IMR-90 (cell line): ENCODE data around the gene OGG1. TPM values are rescaled to one million over a fixed set of nuclear protein-coding genes. Genes with fewer than 3 reads are reported as not detected.

ENCODE experiments used
- polyA plus RNA-seq, 3 experiments: library from polyadenylated mRNA; depleted of rRNA; stranded (reverse); fragments of >200 nt; gene quantifications; 2 replicates each; pipeline ENCODE4 v1.2.3, GENCODE V29; 2012; ENCODE audit warnings: low replicate concordance in 1 of 3
- total RNA-seq: library from RNA; depleted of rRNA; stranded (reverse); fragments of >200 nt; gene quantifications from 2 replicates; pipeline ENCODE4 v1.2.3, GENCODE V29; 2012; rRNA removed

OGG1 gene
- total and polyA plus RNA-seq, 2 of the 4 experiments (the other 2 are of a cell fraction) = 14.9 to 25.6 TPM

Other genes starting within 250 kb of the OGG1 start
- gene LHFPL4, start 196.1 kb upstream of the OGG1 start, total RNA-seq = not detected in 2 replicates
- not detected in 2 replicates for gene LHFPL4, start 196.1 kb upstream of the OGG1 start, polyA plus RNA-seq (2012; rRNA removed)
- 38.3 and 41.4 TPM in 2 replicates for gene MTMR14, start 100.4 kb upstream of the OGG1 start, total RNA-seq
- gene MTMR14, start 100.4 kb upstream of the OGG1 start, polyA plus RNA-seq (2012; rRNA removed) = 22.3 and 22.7 TPM in 2 replicates
- not detected in 2 replicates for gene CPNE9, start 46.1 kb upstream of the OGG1 start, total RNA-seq
- not detected in 2 replicates for gene CPNE9, start 46.1 kb upstream of the OGG1 start, polyA plus RNA-seq (2012; rRNA removed)
- 15.6 and 16.4 TPM in 2 replicates for gene BRPF1, start 18.2 kb upstream of the OGG1 start, total RNA-seq
- gene BRPF1, start 18.2 kb upstream of the OGG1 start, polyA plus RNA-seq (2012; rRNA removed) = 13.6 and 15.1 TPM in 2 replicates
- 28.9 and 33.3 TPM in 2 replicates for gene CAMK1, start 20.0 kb downstream of the OGG1 start, total RNA-seq
- 36.4 and 41.2 TPM in 2 replicates for gene CAMK1, start 20.0 kb downstream of the OGG1 start, polyA plus RNA-seq (2012; rRNA removed)
- gene TADA3, start 42.5 kb downstream of the OGG1 start, total RNA-seq = 69.7 and 83.0 TPM in 2 replicates
- gene TADA3, start 42.5 kb downstream of the OGG1 start, polyA plus RNA-seq (2012; rRNA removed) = 68.0 and 69.7 TPM in 2 replicates
- 383 and 405 TPM in 2 replicates for gene ARPC4, start 43.1 kb downstream of the OGG1 start, total RNA-seq
- gene ARPC4, start 43.1 kb downstream of the OGG1 start, polyA plus RNA-seq (2012; rRNA removed) = 160 and 188 TPM in 2 replicates
- gene TTLL3, start 60.3 kb downstream of the OGG1 start, total RNA-seq = 5.8 and 6.8 TPM in 2 replicates
- 37.4 and 43.4 TPM in 2 replicates for gene TTLL3, start 60.3 kb downstream of the OGG1 start, polyA plus RNA-seq (2012; rRNA removed)
- 30.3 and 30.8 TPM in 2 replicates for gene RPUSD3, start 94.1 kb downstream of the OGG1 start, total RNA-seq
- 49.4 and 53.0 TPM in 2 replicates for gene RPUSD3, start 94.1 kb downstream of the OGG1 start, polyA plus RNA-seq (2012; rRNA removed)
- not detected in 2 replicates for gene CIDEC, start 130.3 kb downstream of the OGG1 start, total RNA-seq
- 0.09 TPM in 1 of 2 replicates, not detected in the other for gene CIDEC, start 130.3 kb downstream of the OGG1 start, polyA plus RNA-seq (2012; rRNA removed)
- gene JAGN1, start 140.7 kb downstream of the OGG1 start, total RNA-seq = 39.3 and 40.5 TPM in 2 replicates
- 30.3 and 32.7 TPM in 2 replicates for gene JAGN1, start 140.7 kb downstream of the OGG1 start, polyA plus RNA-seq (2012; rRNA removed)
- gene IL17RE, start 152.9 kb downstream of the OGG1 start, total RNA-seq = 0.90 and 1.1 TPM in 2 replicates
- 7.2 and 8.6 TPM in 2 replicates for gene IL17RE, start 152.9 kb downstream of the OGG1 start, polyA plus RNA-seq (2012; rRNA removed)
- 18.9 and 20.8 TPM in 2 replicates for gene IL17RC, start 167.1 kb downstream of the OGG1 start, total RNA-seq
- 28.3 and 29.9 TPM in 2 replicates for gene IL17RC, start 167.1 kb downstream of the OGG1 start, polyA plus RNA-seq (2012; rRNA removed)
- gene CRELD1, start 183.9 kb downstream of the OGG1 start, total RNA-seq = 8.6 and 9.4 TPM in 2 replicates
- gene CRELD1, start 183.9 kb downstream of the OGG1 start, polyA plus RNA-seq (2012; rRNA removed) = 25.2 and 25.7 TPM in 2 replicates
- gene PRRT3, start 202.5 kb downstream of the OGG1 start, total RNA-seq = 0.72 and 1.4 TPM in 2 replicates
- 4.1 and 4.2 TPM in 2 replicates for gene PRRT3, start 202.5 kb downstream of the OGG1 start, polyA plus RNA-seq (2012; rRNA removed)
- gene EMC3, start 236.9 kb downstream of the OGG1 start, total RNA-seq = 78.9 and 152 TPM in 2 replicates
- 83.3 and 96.7 TPM in 2 replicates for gene EMC3, start 236.9 kb downstream of the OGG1 start, polyA plus RNA-seq (2012; rRNA removed)